Measurements from ENCODE around the gene ADAMTS12.

Gene ADAMTS12

GRCh38 chr5:33637011-33637410 lies 254.8 kb downstream of the ADAMTS12 start:
- DNase-seq: no peak

GRCh38 chr5:33635582-33635981 lies 256.2 kb downstream of the ADAMTS12 start:
- DNase-seq: no peak

- no peak for DNase-seq
Measured at GRCh38 chr5:33633699-33634098, 258.1 kb downstream of the ADAMTS12 start.

GRCh38 chr5:33631786-33632185 lies 260.0 kb downstream of the ADAMTS12 start:
- DNase-seq: no peak

GRCh38 chr5:33631139-33631538 lies 260.7 kb downstream of the ADAMTS12 start:
- DNase-seq: no peak

DNA sequence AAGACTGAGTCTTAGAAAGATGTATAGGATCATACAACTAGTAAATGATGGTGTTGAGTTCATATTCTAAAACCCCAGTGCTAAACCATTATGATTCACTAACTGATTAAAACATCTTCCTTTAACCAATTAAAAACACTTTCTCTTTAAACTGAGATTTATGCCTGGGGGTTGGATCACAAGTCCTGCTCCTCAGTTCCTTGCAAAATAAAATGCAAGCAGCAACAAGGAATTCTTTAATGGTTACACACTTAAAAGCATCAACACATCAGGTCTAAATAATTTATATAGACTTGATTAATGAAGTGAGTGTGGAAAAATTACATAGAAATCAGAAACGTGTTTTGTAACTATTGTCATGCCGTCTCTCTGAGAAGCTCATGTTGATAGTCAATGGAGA lies 261.8 kb downstream of the ADAMTS12 start:
- no peak for DNase-seq

DNA sequence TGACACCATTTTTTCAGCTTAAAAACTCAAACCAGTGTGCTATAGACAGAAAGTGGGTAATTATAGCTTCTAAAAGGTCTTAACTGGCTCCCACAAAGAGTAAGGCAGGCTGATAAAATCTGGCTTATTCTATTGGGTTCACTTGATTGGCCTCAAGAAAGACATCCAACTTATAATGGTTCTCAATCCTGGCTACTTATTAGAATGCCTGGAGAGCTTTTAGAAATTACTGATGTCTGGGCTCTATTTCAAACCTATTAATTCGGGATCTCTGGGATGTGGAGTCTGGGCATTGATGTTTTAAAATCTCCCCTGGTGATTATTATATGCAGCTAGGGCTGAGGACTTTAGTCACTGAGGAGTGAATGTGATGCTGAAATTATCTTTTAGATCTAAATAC lies 263.0 kb downstream of the ADAMTS12 start:
- DNase-seq: no peak

DNA sequence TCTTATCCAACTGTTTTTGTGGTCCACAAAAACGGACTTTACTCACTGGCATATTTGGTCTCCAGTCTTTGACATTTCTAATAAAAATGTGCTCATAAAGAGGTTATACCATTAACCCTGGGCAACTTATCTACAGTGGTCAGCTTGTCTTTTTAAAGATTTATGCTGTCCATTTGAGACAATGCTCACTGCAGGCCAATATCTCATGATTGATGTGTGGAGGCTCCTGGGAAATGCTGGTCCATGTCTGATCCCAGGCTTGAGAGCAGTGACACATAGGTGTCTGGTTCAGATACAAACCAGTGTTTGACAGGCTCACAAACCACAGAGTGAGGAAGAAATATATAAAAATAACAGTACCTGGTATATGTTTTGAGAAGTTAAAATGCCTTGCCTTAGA lies 270.3 kb downstream of the ADAMTS12 start:
- DNase-seq: no peak

- DNase-seq: no peak
Measured at GRCh38 chr5:33614039-33614438, 277.8 kb downstream of the ADAMTS12 start.

- no peak for DNase-seq
Measured at GRCh38 chr5:33612386-33612785, 279.4 kb downstream of the ADAMTS12 start.

GRCh38 chr5:33611877-33612276 lies 279.9 kb downstream of the ADAMTS12 start:
- DNase-seq: no peak

- no peak for DNase-seq
Measured at GRCh38 chr5:33608344-33609041, 283.3 kb downstream of the ADAMTS12 start.

DNA sequence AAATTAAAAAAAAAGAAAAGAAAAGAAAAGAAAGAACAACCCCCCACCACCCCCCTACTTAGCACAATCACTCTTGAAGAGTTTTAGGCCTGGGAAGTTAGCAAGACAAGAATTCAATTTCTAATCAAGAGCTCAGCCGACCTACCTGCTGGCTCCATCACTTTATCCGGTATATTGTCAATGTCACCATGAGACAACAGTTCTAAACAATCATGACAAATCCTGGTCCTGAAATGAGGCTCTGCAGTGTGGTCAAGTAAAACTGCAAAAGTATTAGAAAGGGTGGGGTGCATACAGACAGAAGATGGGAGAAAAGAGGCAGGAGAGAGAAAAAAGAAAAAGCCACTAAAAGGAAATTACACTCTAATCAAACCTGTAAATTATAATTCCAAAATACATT lies 287.3 kb downstream of the ADAMTS12 start:
- no peak for DNase-seq

DNA sequence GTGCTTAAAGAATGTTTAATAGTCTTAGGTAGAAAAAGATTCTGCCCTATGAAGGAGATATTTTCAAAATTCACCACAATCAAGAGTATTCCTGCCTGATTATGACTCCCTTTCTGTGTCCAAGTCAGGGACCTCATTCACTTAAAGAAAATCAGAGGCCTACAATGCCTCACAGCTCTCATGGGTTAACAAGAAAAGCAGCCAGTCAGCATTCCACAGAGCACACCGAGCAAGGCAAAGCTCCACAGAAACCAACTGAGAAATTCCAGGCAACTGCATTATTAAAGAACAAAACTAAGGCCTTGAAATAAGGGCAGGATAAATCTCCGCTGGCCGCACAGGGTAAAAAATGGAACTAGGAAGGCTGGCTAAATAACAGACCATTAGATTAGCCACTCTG lies 289.9 kb downstream of the ADAMTS12 start:
- no peak for DNase-seq

DNA sequence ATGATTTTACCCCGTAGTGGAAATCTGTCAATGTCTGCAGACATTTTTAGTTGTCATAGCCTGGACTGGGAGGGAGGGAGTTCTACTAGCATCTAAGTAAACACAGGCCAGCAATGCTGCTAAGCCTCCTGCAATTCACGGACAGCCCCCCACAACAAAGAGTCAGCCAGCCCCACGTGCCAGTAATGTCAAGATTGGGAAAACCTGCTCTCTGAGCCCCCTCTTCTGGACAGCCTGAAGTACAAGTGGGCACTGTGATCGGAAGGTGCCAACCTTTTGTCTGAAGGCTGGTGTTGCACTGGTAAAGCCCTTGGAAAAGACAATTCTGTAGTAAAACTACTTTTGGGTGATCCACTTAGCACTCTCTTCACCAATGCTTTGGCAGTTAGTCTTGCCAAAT lies 296.5 kb downstream of the ADAMTS12 start:
- DNase-seq: no peak

GRCh38 chr5:33594006-33594405 lies 297.8 kb downstream of the ADAMTS12 start:
- DNase-seq: no peak

GRCh38 chr5:33592245-33592644 lies 299.5 kb downstream of the ADAMTS12 start:
- no peak for DNase-seq

DNA sequence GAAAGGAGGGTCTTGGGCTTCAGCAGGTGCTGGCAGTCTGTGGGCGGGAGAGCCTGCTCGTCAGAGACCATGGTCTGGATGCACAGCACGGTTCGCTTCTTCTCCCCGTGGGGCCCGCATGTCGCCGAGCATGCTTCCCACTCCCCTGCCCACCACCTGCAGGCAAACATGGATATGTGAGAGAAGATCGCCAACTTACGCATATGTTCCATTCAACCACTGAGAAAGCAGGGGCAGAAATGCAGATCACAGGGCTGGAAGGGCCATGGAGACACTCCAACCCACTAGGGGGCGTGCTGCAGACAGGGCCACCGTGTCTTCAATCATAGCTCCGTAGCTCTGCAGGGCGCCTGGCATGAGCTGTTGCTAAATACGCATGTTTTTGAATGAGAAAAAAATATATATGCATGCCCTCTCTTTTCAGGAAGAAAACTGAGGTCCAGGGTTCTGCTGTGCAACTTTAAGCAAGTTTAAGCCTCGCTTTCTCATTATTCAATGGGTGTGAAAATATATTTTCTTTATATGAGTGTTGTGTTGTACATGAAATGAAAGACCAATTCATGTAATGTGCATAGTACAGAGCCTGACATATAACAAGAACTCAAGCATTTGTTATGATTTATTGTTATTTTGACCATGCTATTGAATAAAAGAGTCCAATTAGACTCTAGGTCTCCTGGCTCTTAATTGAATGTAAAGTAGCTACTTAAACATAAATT lies 303.0 kb downstream of the ADAMTS12 start:
- DNase-seq: no peak

DNA sequence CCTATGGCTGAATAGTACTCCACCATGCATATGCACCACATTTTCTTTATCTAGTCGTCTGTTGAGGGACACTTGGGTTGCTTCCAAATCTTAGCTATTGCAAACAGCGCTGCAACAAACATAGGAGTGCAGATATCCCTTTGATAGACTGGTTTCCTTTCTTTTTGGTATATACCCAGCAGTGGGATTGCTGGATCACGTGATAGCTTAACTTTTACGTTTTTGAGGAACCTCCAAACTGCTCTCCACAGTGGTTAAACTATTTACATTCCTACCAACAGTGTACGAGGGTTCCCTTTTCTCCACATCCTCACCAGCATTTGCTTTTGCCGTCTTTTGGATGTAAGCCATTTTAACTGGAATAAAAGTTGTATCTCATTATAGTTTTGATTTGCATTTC lies 308.5 kb downstream of the ADAMTS12 start:
- DNase-seq: no peak

GRCh38 chr5:33582417-33582816 lies 309.4 kb downstream of the ADAMTS12 start:
- no peak for DNase-seq

DNA sequence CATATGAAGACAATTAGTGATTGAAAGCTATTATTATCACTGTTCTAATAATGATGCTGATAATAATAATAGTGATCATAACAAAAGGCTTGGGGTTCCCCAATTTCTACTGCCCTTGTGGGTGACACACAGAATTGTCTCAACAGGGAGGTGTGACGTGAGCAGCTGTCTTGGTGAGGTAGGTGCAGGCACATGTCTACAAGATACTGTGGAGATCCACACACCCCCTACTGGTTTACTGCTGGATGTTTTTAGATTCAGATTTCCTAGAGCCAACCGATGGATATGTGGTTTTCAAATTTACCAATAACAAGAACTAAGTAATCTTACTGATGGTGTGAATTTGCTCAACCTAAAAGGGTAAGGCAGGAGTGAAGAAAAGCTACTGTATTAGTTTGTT lies 312.0 kb downstream of the ADAMTS12 start:
- no peak for DNase-seq

DNA sequence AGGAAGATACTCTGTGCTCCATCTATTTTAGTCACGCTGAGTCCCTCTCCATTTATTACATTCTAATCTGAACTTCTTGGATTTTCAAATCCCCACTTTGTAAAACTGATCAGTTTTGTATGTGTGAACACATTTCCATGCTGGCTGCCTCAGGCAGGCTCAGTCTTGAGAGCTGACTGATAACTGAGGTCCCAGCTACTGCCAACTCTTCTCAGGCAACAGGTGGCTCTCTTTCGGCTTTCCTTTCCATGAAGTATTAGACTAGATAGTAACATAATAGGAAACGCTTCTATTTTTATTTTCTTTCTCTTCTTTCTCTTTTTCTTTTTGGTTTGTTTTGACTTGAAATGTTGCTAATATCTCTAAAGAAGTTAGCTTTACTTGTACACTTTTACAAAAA lies 312.6 kb downstream of the ADAMTS12 start:
- DNase-seq: no peak

- DNase-seq: no peak
Measured at GRCh38 chr5:33576726-33577590, 314.8 kb downstream of the ADAMTS12 start.

GRCh38 chr5:33565324-33565723 lies 326.5 kb downstream of the ADAMTS12 start:
- DNase-seq: no peak
